Embryonic facial prominence (tissue), 1 donor: ENCODE results near the gene RCOR1.

Source experiments
- DNase-seq: peaks from one replicate; pipeline ENCODE4 v3.0.0-alpha.2; 2016; ENCODE audit errors: extremely low spot score

The RCOR1 gene

DNA sequence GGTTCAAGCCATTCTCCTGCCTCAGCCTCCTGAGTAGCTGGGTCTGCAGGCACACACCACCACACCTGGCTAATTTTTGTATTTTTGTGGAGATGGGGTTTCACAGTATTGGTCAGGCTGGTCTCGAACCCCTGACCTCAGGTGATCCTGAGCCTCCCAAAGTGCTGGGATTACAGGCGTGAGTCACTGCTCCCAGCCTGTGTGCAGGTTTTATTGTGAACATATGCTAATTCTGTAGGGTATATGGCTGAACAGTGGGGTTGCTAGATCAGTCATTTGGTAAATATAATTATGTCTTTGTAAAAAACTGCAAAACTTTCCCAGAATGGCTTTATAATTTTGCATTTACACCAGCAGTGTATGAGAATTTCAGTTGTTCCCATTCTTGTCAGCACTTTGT is 85.9 kb downstream of the RCOR1 start:
- no peak for DNase-seq

DNA sequence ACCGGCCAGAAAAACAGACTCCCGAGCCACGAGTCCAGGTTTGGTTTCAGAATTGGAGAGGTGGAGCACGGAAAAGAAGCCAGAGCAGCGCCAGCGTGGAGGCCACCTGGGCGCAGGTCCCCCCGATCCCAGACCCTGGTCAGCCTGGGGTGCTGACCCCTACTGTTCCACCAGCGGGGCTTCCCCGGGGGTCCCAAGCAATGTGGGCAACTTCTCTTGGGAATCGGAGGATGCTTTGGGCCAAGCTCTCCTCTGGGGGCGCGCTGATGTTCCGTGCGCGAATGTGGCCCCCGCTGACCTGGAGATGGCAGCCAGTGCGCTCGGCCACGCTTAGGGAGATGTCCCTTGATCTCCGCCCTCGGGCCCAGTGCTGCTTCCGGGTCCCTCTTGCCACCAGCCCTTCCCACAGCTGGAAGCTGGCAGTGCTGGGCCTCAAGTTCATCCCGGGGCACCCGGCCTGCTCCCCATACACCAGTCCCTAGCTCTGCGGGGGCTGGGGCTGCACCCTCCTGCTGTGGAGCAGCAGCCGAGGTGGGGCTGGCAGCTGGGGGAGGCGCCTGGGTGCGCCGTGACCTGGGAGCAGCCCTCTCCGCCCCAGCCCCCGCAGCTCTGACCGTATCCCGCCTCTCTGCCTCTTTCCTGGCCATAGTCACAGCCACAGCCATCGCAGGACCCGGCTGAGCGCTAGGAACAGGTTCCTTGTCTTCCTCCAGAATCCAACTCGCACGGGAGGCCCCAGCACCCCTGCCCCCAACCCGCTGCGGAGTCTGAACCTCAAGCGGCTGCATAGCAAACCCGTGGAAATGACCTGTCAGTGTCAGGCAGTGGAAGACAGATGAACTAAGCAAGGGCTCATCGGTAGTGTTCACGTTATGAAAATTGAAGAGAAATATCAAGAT is 91.2 kb downstream of the RCOR1 start:
- no peak for DNase-seq

GRCh38 chr14:102684298-102684663 is 91.8 kb downstream of the RCOR1 start:
- DNase-seq = no peak

DNA sequence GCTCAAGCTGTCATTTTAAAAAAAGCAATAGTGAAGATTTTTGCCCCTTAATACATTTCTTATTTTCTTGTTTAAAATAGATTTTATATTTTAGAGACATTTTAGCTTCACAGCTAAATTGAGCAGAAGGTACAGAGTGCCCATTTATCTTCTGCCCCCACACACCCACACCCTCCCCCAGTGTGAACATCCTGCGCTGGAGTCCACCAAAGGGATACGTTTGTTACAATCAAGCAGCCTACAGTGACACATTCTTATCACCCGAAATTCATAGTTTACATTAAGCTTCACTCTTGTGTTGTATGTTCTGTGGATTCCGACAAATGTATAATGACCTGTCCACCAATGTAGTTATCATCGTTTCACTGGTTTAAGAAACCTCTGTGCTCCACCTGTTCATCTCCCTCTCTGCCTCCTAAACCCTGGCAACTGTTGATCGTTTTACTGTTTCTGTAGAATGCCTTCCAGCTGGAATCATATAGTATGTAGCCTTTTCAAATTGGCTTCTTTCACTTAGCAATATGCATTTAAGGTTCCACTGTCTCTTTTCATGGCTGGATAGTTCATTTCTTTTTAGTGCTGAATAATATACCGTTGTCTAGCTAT is 93.8 kb downstream of the RCOR1 start:
- no peak for DNase-seq

DNA sequence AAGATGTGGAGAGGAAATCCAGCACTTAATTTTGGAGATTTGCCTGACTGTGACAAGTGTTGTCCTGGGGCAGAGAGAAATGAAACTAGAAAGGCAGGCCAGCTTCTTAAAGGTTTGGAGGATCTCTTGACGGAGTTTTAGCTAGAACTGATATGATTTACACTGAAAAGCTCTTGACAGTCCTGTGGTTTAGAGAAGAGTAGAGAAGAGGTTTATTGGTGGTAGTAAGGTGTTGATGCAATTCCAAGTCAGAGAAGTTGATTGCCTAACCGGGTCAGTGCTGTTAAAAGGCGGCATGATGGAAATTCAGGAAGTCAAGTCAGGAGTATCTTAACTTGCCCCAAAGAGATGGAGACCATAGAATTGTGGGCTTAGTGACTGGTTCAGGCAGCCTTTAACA is 95.8 kb downstream of the RCOR1 start:
- no peak for DNase-seq

GRCh38 chr14:102690509-102691286 is 98.2 kb downstream of the RCOR1 start:
- no peak for DNase-seq

DNA sequence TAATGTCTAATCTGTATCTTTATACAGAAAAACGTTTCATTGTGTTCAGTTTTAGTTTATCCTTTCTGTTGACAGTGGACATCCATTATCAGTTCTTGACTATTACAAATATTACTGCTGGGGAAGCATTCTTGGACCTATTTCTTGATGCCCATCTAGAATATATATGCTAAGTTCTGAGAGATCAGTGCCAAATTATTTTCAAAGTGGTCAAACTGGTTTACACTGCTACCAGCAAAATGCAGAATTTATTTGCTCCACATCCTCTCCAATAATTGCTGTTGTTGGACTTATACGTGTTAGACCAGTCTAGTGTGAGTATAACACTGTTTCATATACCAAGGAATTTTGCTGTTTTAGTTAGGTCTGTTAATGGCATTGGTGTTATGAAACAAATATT is 99.3 kb downstream of the RCOR1 start:
- no peak for DNase-seq

DNA sequence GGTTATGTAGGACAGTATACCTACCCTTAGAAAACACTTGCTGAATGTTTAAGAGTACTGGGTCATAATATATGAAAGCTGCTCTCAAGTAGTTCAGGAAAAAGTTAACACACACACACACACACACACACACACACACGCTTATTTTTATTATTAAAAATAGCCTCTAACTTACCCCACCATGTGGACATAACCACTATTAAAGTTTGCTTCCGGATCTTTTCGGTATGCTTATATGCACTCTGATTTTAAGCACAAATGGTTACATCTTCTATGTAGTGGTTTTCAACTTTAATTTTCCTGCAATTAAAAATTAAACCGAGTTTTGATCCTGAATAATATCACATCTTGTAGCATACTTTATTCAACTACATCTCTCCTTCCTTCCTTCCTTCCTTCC is 99.9 kb downstream of the RCOR1 start:
- DNase-seq = no peak

GRCh38 chr14:102693006-102693755 is 100.7 kb downstream of the RCOR1 start:
- no peak for DNase-seq

DNA sequence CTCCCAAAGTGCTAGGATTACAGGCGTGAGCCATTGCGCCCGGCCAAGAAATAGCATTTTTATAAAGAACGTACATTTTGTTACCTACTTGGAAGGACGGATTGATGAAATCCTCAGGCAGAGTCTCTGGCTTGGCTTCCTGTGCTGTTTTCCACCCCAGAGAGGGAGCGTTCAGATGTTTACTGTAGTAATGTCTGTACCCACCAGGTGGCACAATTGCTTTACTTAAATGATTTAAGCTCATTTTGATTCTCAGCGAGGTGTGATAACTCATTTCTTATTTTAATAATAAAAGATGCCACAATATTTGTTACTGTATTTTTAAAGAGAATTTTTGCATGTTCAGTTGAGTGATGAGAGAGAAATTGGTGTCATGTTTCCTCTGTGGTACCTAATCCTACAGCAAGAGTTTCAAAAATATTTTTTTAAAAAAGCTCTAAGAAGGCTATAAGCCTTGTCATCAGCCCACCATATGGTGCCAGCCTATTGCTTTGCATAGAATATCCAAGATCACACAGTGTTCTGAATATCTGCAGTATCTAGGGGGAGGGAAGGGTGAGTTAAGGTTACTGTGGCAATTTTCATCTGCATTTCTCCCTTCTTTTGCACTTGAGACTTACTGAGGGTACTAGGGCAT is 102.2 kb downstream of the RCOR1 start:
- DNase-seq = peak; percentile 35

DNA sequence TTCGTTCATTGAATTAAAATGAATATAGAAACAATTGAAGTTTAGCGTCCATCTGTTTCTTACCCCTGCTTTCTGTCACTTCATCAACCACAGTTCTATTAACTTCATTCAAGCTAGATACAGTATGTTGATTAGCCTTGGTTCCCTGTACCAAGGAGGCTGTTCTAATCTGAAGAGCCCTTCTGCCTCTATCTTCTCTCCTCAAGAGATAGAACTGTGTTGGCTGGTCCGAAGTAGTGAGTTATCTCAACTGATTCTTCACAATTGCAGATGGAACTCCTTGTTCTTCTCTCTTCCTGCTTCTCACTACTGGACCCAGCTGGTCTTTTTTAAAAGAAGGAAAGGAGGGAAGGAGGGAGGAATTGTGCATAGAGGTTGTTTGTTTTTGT is 102.7 kb downstream of the RCOR1 start:
- no peak for DNase-seq

GRCh38 chr14:102696332-102696731 is 103.9 kb downstream of the RCOR1 start:
- DNase-seq = no peak

GRCh38 chr14:102696856-102697495 is 104.5 kb downstream of the RCOR1 start:
- DNase-seq = no peak

DNA sequence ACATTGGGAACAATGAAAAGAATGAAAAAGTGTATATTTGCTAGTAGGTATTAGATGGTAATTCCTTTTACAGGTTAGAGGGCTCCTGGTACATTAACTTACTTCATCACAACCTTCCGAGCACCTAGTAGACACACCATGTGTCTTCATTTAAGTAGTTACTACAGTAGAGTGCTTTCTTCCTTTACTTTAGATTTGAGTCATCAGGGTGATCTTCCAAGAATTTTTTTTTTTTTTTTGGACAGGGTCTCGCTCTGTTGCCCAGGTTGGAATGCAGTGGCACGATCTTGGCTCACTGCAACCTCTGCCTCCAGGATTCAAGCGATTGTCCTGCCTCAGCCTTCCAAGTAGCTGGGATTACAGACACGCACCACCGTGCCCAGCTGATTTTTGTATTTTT is 105.1 kb downstream of the RCOR1 start:
- no peak for DNase-seq

DNA sequence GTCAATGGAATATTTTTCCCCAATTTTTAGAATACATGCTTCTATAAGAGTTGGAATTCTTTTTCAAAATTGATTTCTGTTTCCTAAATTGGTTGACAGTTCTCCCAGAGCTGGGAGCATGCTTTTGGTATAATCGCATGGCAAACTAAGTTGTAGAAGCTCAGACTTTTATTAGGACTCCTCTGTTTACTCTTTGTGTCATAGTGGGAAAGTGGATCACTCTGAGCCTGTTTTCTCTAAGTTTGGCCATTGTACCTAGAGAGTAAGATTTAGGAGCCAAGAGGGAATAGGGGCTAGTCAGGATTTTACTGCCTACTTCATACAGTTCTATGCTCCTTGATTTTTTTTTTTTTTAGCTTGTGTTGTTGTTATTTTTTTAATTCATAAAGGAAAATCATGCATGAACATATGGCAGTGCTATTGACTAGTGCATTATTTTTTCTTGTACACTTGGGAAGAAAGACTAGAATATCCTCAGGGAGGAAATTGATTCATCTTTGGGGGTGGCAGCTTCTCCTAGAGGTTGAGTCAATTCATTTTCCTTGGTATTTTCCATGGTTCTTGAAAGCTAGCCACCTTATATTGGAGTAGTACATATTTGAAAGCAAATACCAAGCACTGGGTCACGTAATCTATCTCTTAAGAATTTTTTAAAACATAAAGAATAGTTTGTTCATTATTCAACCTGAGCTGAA is 107.1 kb downstream of the RCOR1 start:
- no peak for DNase-seq

DNA sequence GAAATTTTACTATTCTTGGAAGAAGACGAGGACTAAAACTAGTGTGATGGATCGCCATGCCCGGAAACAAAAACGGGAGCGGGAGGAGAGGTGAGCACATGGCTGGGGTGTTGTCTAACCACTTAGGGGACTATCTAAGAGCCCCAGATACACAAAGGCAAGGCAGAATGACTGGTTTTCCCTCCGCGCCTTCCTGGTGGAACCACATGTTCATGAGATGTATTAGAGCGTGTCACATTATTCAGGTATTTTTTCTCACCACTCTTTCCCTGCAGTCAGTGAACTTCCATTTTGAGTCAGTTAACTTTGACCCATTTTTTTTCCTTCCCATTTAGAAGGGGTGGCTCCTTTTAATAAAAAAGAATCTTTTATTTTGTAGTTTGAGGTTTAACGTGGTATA is 116.0 kb downstream of the RCOR1 start:
- DNase-seq = no peak

GRCh38 chr14:102711207-102711606 is 118.8 kb downstream of the RCOR1 start:
- no peak for DNase-seq

GRCh38 chr14:102711946-102712345 is 119.5 kb downstream of the RCOR1 start:
- DNase-seq = no peak

DNA sequence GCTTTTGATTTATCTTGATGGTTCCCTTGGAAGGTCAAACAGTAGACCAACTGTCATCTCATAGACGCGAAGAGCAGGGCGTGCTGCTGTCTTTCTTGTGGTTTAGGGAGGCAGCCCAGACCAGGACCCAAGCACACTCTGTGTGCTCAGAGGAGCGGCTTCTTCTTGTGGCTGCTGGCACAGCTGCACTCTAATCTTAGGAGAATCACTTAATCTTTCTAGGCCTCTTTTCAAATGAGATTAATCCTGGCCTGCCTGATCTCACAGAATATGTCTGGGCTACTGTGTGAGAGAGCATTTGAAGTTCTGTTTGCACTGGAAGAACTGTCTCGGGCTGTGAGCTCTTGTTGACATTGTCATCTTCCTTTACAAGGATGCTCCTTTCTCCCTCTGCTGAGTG is 124.8 kb downstream of the RCOR1 start:
- DNase-seq = no peak

GRCh38 chr14:102722646-102723045 is 130.2 kb downstream of the RCOR1 start:
- DNase-seq = no peak
